Measurements from ENCODE around the gene PFN1. TPM values are rescaled to one million over a fixed set of nuclear protein-coding genes. Genes with fewer than 3 reads are reported as not detected.

The PFN1 gene
- total RNA-seq, 2 donors from 2014 or later: 880 to 935 TPM

DNA sequence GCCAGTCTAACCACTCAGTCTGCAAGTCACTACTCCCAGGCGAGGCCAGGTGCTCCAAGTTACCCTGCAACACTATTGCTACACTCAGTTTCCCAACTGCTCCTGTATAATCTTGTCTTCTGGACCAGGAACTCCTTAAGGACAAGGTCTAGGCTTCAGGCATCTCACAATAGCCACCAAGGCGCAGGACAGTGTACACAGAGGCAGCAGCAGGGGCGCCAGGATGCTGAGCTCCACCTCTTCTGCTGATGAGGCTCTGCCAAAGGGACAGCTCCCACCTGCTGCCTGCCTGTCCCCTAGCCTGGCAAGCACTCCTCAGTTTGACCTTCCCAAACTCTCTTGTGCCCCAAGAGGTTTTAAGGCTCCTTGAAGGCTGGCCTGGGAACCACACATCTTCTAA lies 11.9 kb downstream of the PFN1 start:
- H3K27me3 Mint-ChIP-seq (ENCODE audit: insufficient read depth): no peaks in the 10 kb centered on the region
- Histone ChIP-seq H3K9me3 (ENCODE audit: control insufficient read depth, low read length) (no peaks in the 10 kb centered on the region), H3K27me3 (ENCODE audit: control insufficient read depth, insufficient read depth, low read length, poor library complexity, severe bottlenecking) (no peaks in the 10 kb centered on the region), H3K36me3 (ENCODE audit: control insufficient read depth, insufficient read depth, low read length) (peaks cover 22% of the 10 kb centered on the region), H3K4me3 (ENCODE audit: low read length) (no peak overlapping the region), H3K9ac (ENCODE audit: extremely low read depth, low read length, poor library complexity, severe bottlenecking) (no peak overlapping the region), H3K4me1 (ENCODE audit: control insufficient read depth, insufficient read depth, low read length) (peaks cover 6% of the 10 kb centered on the region), H3K27ac (ENCODE audit: low read depth, low read length) (no peak overlapping the region)
- H3K36me3 Mint-ChIP-seq (ENCODE audit: low read depth): peaks cover 19% of the 10 kb centered on the region
- TF ChIP-seq, protein P1, sequence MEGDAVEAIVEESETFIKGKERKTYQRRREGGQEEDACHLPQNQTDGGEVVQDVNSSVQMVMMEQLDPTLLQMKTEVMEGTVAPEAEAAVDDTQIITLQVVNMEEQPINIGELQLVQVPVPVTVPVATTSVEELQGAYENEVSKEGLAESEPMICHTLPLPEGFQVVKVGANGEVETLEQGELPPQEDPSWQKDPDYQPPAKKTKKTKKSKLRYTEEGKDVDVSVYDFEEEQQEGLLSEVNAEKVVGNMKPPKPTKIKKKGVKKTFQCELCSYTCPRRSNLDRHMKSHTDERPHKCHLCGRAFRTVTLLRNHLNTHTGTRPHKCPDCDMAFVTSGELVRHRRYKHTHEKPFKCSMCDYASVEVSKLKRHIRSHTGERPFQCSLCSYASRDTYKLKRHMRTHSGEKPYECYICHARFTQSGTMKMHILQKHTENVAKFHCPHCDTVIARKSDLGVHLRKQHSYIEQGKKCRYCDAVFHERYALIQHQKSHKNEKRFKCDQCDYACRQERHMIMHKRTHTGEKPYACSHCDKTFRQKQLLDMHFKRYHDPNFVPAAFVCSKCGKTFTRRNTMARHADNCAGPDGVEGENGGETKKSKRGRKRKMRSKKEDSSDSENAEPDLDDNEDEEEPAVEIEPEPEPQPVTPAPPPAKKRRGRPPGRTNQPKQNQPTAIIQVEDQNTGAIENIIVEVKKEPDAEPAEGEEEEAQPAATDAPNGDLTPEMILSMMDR (conservative IDR thresholded peaks at IDR 0.05): no peak
- H3K4me1 Mint-ChIP-seq: peaks cover 35% of the 10 kb centered on the region
- H3K27ac Mint-ChIP-seq: no peak overlapping the region
- no peak for DNase-seq
- H3K4me3 Mint-ChIP-seq: no peak overlapping the region
- H3K9me3 Mint-ChIP-seq: no peaks in the 10 kb centered on the region
- WGBS, 2 experiments (ENCODE audit: insufficient coverage in 1 of 2, insufficient read length in 1 of 2): 86 to 87% methylated on average over 2 to 3 of the region's 3 CpGs

- peaks cover 28% of the 10 kb centered on the region for H3K4me1 Mint-ChIP-seq
- no peak overlapping the region for H3K4me3 Mint-ChIP-seq
- H3K36me3 Mint-ChIP-seq (ENCODE audit: low read depth): peaks cover 18% of the 10 kb centered on the region
- H3K9me3 ChIP-seq (ENCODE audit: control insufficient read depth, low read length): no peaks in the 10 kb centered on the region
- no peaks in the 10 kb centered on the region for H3K27me3 ChIP-seq (ENCODE audit: control insufficient read depth, insufficient read depth, low read length, poor library complexity, severe bottlenecking)
- no peak overlapping the region for H3K9ac ChIP-seq (ENCODE audit: extremely low read depth, low read length, poor library complexity, severe bottlenecking)
- H3K4me3 ChIP-seq (ENCODE audit: low read length): no peak overlapping the region
- no peak overlapping the region for H3K27ac Mint-ChIP-seq
- H3K4me1 ChIP-seq (ENCODE audit: control insufficient read depth, insufficient read depth, low read length): peaks cover 6% of the 10 kb centered on the region
- peaks cover 25% of the 10 kb centered on the region for H3K36me3 ChIP-seq (ENCODE audit: control insufficient read depth, insufficient read depth, low read length)
- TF ChIP-seq, protein P1 (conservative IDR thresholded peaks at IDR 0.05): no peak
- H3K9me3 Mint-ChIP-seq: no peaks in the 10 kb centered on the region
- no peak for DNase-seq
- H3K27ac ChIP-seq (ENCODE audit: low read depth, low read length): no peak overlapping the region
- no peaks in the 10 kb centered on the region for H3K27me3 Mint-ChIP-seq (ENCODE audit: insufficient read depth)
Observed at GRCh38 chr17:4935650-4936049, 12.7 kb downstream of the PFN1 start.

DNA sequence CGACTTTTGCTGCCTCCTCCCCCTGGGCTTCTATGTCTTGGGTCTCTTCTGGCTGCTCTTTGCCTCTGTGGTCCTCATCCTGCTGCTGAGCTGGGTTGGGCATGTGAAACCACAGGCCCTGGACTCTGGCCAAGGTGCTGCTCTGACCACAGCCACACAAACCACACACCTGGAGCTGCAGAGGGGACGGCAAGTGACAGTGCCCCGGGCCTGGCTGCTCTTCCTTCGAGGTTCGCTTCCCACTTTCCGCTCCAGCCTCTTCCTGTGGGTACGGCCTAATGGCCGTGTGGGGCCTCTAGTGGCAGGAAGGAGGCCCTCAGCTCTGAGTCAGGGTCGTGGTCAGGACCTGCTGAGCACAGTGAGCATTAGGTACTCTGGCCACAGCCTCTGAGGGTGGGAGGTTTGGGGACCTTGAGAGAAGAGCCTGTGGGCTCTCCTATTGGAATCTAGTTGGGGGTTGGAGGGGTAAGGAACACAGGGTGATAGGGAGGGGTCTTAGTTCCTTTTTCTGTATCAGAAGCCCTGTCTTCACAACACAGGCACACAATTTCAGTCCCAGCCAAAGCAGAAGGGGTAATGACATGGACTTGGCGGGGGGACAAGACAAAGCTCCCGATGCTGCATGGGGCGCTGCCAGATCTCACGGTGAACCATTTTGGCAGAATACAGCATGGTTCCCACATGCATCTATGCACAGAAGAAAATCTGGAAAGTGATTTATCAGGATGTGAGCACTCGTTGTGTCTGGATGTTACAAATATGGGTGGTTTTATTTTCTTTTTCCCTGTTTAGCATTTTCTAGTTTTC lies 14.0 kb downstream of the PFN1 start:
- Histone ChIP-seq H3K9me3 (ENCODE audit: control insufficient read depth, low read length) (no peaks in the 10 kb centered on the region), H3K27me3 (ENCODE audit: control insufficient read depth, insufficient read depth, low read length, poor library complexity, severe bottlenecking) (no peaks in the 10 kb centered on the region), H3K36me3 (ENCODE audit: control insufficient read depth, insufficient read depth, low read length) (peaks cover 25% of the 10 kb centered on the region), H3K27ac (ENCODE audit: low read depth, low read length) (no peak overlapping the region), H3K4me3 (ENCODE audit: low read length) (no peak overlapping the region), H3K9ac (ENCODE audit: extremely low read depth, low read length, poor library complexity, severe bottlenecking) (no peak overlapping the region), H3K4me1 (ENCODE audit: control insufficient read depth, insufficient read depth, low read length) (peaks cover 6% of the 10 kb centered on the region)
- Mint-ChIP-seq H3K36me3 (ENCODE audit: low read depth) (peaks cover 18% of the 10 kb centered on the region), H3K4me1 (peaks cover 28% of the 10 kb centered on the region), H3K9me3 (no peaks in the 10 kb centered on the region), H3K27ac (peak overlapping the region; percentile 24), H3K4me3 (no peak overlapping the region), H3K27me3 (ENCODE audit: insufficient read depth) (no peaks in the 10 kb centered on the region)
- TF ChIP-seq, protein P1 (conservative IDR thresholded peaks at IDR 0.05): peak; percentile 65
- peak; percentile 86 for DNase-seq
- 74 to 78% methylated on average over 9 to 13 of the region's 14 CpGs for WGBS, 2 experiments (ENCODE audit: insufficient coverage in 1 of 2, insufficient read length in 1 of 2)
